H1 (cell line): ENCODE measurements around the gene NPIPB5. TPM values are rescaled to one million over a fixed set of nuclear protein-coding genes. Genes with fewer than 3 reads are reported as not detected.
"Not testable (repeated sequence)": the region's sequence is repeated elsewhere in the genome, so short reads cannot be mapped to it uniquely, and the experiment has no call there.

Experiments
- CTCF ChIA-PET: fragments of 300-600 bp; sonication (Branson Sonifier 250); formaldehyde crosslinking; loops from one replicate; lab custom pipeline; 2021; ENCODE audit not compliant: partially characterized antibody; lab: Charles Lee
- POLR2A ChIA-PET: fragments of 300-600 bp; sonication (Branson Sonifier 250); formaldehyde crosslinking; loops from one replicate; lab custom pipeline; 2021; ENCODE audit warnings: inconsistent platforms; ENCODE audit not compliant: partially characterized antibody; lab: Charles Lee
- DNase-seq, 2 experiments: peaks; one replicate each; pipeline versions ENCODE4 v3.0.0 to v3.0.0-alpha.2; 2010 to 2022; ENCODE audit warnings: low spot score in 2 of 2, low read depth in 1 of 2, mixed read lengths in 1 of 2
- FAIRE-seq: peaks from 2 replicates; lab custom pipeline; 2011; peaks lifted over from hg19 to GRCh38; lab: Jason Lieb, UNC
- H2AFZ ChIP-seq: 2 replicates; pipeline ENCODE4 v1.8.1; 2012; ENCODE audit warnings: low read length, inconsistent platforms
- H2AK5ac ChIP-seq: 2 replicates; pipeline ENCODE4 v1.6.1; 2013; ENCODE audit warnings: low read depth, low read length
- H2BK120ac ChIP-seq: replicated peaks from 2 replicates; pipeline ENCODE3; 2013; ENCODE audit warnings: low read depth, low read length, inconsistent platforms
- H2BK12ac ChIP-seq: 2 replicates; pipeline ENCODE4 v1.6.1; 2013; ENCODE audit warnings: low read depth, low read length
- H2BK15ac ChIP-seq: 2 replicates; pipeline ENCODE4 v1.6.1; 2013; ENCODE audit warnings: low read length
- H2BK20ac ChIP-seq: 2 replicates; pipeline ENCODE4 v1.6.1; 2013; ENCODE audit warnings: low read length
- H2BK5ac ChIP-seq: 2 replicates; pipeline ENCODE4 v1.6.1; 2013; ENCODE audit warnings: low read depth, low read length
- H3K14ac ChIP-seq: 2 replicates; pipeline ENCODE4 v1.6.1; 2013; ENCODE audit warnings: inconsistent platforms; ENCODE audit not compliant: insufficient read length
- H3K18ac ChIP-seq: 2 replicates; pipeline ENCODE4 v1.6.1; 2013; ENCODE audit warnings: low read length; ENCODE audit errors: extremely low read depth
- H3K23ac ChIP-seq: 2 replicates; pipeline ENCODE4 v1.6.1; 2013; ENCODE audit warnings: inconsistent platforms; ENCODE audit not compliant: insufficient read length
- H3K23me2 ChIP-seq: 2 replicates; pipeline ENCODE4 v1.6.1; 2013; ENCODE audit warnings: low read depth, low read length
- H3K27ac ChIP-seq: 2 replicates; pipeline ENCODE4 v1.6.1; 2011; ENCODE audit warnings: low read depth, low read length, inconsistent platforms
- H3K27me3 ChIP-seq, 4 experiments: replicated peaks in 1 of 4; 1 replicate in 1 of 4; 2 replicates in 3 of 4; pipeline versions ENCODE4 v1.6.1 to v1.8.1; 2011 to 2013; ENCODE audit warnings: low read length in 3 of 4, mild to moderate bottlenecking in 3 of 4, inconsistent platforms in 2 of 4, mixed read lengths in 2 of 4, moderate library complexity in 1 of 4; ENCODE audit not compliant: control insufficient read depth in 3 of 4, insufficient read depth in 3 of 4; ENCODE audit errors: extremely low read depth in 1 of 4
- H3K36me3 ChIP-seq, 4 experiments: 2 replicates each; pipeline versions ENCODE4 v1.6.1 to v1.8.1; 2011 to 2013; ENCODE audit warnings: mild to moderate bottlenecking in 4 of 4, low read length in 3 of 4, moderate library complexity in 2 of 4, control low read depth in 1 of 4, inconsistent platforms in 1 of 4; ENCODE audit not compliant: insufficient read depth in 4 of 4, control insufficient read depth in 2 of 4
- H3K4ac ChIP-seq: replicated peaks from 2 replicates; pipeline ENCODE3; 2013; ENCODE audit warnings: low read length, low read depth, mixed read lengths, inconsistent platforms; ENCODE audit not compliant: insufficient read length
- H3K4me1 ChIP-seq, 4 experiments: replicated peaks in 1 of 4; 1 replicate in 1 of 4; 2 replicates in 3 of 4; pipeline versions ENCODE4 v1.6.1 to v1.8.1; 2011 to 2013; ENCODE audit warnings: low read length in 3 of 4, inconsistent platforms in 2 of 4, mixed read lengths in 1 of 4; ENCODE audit not compliant: insufficient read depth in 4 of 4, control insufficient read depth in 3 of 4
- H3K4me2 ChIP-seq, 2 experiments: 2 replicates each; pipeline versions ENCODE4 v1.6.1 to v1.8.1; 2011 to 2013; ENCODE audit warnings: low read depth in 2 of 2, low read length in 2 of 2, control low read depth in 1 of 2, inconsistent platforms in 1 of 2, mild to moderate bottlenecking in 1 of 2; ENCODE audit not compliant: insufficient read depth in 1 of 2
- H3K4me3 ChIP-seq, 4 experiments: fragments of 200-600, 300-600 bp in 1 of 4; sonication (generic), shearing (Covaris generic), sonication (Bioruptor Twin) in 1 of 4; 2 replicates each; pipeline versions ENCODE4 v1.5.1 to v1.8.1; 2011 to 2016; ENCODE audit warnings: low read length in 4 of 4, low read depth in 3 of 4, control low read depth in 2 of 4, inconsistent platforms in 2 of 4, mild to moderate bottlenecking in 2 of 4, mixed read lengths in 1 of 4, moderate library complexity in 1 of 4; ENCODE audit not compliant: insufficient read depth in 2 of 4; ENCODE audit errors: extremely low read depth in 1 of 4
- H3K56ac ChIP-seq: replicated peaks from 2 replicates; pipeline ENCODE3; 2013; ENCODE audit warnings: low read depth, mild to moderate bottlenecking, mixed read lengths, low read length, inconsistent platforms; ENCODE audit not compliant: insufficient read length
- H3K79me1 ChIP-seq: 2 replicates; pipeline ENCODE4 v1.6.1; 2013; ENCODE audit warnings: low read depth, low read length, control low read depth
- H3K79me2 ChIP-seq, 2 experiments: 2 replicates each; pipeline versions ENCODE4 v1.6.1 to v1.8.1; 2012 to 2013; ENCODE audit warnings: low read length in 2 of 2, mild to moderate bottlenecking in 2 of 2, inconsistent platforms in 1 of 2; ENCODE audit not compliant: insufficient read depth in 2 of 2, control insufficient read depth in 1 of 2
- H3K9ac ChIP-seq, 4 experiments: replicated peaks in 1 of 4; 1 replicate in 1 of 4; 2 replicates in 3 of 4; pipeline versions ENCODE4 v1.6.1 to v1.8.1; 2011 to 2013; ENCODE audit warnings: low read depth in 3 of 4, low read length in 3 of 4, control low read depth in 2 of 4, mild to moderate bottlenecking in 2 of 4, moderate library complexity in 2 of 4, inconsistent platforms in 1 of 4; ENCODE audit errors: extremely low read depth in 1 of 4
- H3K9me3 ChIP-seq, 2 experiments: 2 replicates each; pipeline versions ENCODE4 v1.6.1 to v1.8.1; 2012 to 2013; ENCODE audit warnings: mild to moderate bottlenecking in 2 of 2, moderate library complexity in 2 of 2, control low read depth in 1 of 2, inconsistent platforms in 1 of 2, low read depth in 1 of 2, low read length in 1 of 2, mixed read lengths in 1 of 2; ENCODE audit not compliant: insufficient read depth in 2 of 2
- H4K20me1 ChIP-seq, 2 experiments: replicated peaks in 1 of 2; 2 replicates each; pipeline versions ENCODE3 to v1.8.1; 2011 to 2013; ENCODE audit warnings: inconsistent platforms in 2 of 2, low read length in 2 of 2, mild to moderate bottlenecking in 1 of 2; ENCODE audit not compliant: insufficient read depth in 2 of 2, control insufficient read depth in 1 of 2
- H4K5ac ChIP-seq: 2 replicates; pipeline ENCODE4 v1.6.1; 2013; ENCODE audit warnings: low read length, low read depth, mixed read lengths, inconsistent platforms; ENCODE audit not compliant: insufficient read length
- H4K8ac ChIP-seq: 2 replicates; pipeline ENCODE4 v1.8.0; 2013; ENCODE audit warnings: mild to moderate bottlenecking, moderate library complexity, low read length, inconsistent platforms; ENCODE audit not compliant: insufficient read depth; ENCODE audit errors: extremely low read depth
- H4K91ac ChIP-seq: replicated peaks from 2 replicates; pipeline ENCODE3; 2013; ENCODE audit warnings: low read length, mixed read lengths, inconsistent platforms; ENCODE audit not compliant: insufficient read length
- WGBS, 2 experiments: shearing (Covaris generic) in 1 of 2; methylation state at CpG; one replicate each; pipeline versions ENCODE4 v1.1.6 to v1.1.7; 2013 to 2015; ENCODE audit warnings: low lambda C conversion rate in 2 of 2, mixed read lengths in 2 of 2, inconsistent platforms in 1 of 2, low coverage in 1 of 2, missing lambda C conversion rate in 1 of 2; ENCODE audit not compliant: insufficient replicate concordance in 2 of 2, insufficient coverage in 1 of 2, insufficient read length in 1 of 2; ENCODE audit errors: extremely low coverage in 1 of 2, missing lambda C conversion rate in 1 of 2; 5-methylcytosine and 5-hydroxymethylcytosine counted together
- polyA plus RNA-seq, 7 experiments: library from polyadenylated mRNA; depleted of rRNA in 3 of 7; stranded (reverse) in 5 of 7; unstranded in 2 of 7; fragments of >200 nt in 5 of 7; fragments of 200-250 nt in 2 of 7; gene quantifications; 1 replicate in 5 of 7; 2 replicates in 1 of 7; 4 replicates in 1 of 7; pipeline versions ENCODE4 v1.2.1 to v1.2.3, GENCODE V29; 2011 to 2013; ENCODE audit warnings: missing spikeins in 2 of 7, mixed read lengths in 2 of 7
- small RNA-seq: library from polyadenylated mRNA; stranded (forward); fragments of <200 nt; extraction: miRNeasy Mini kit (QIAGEN cat#:217004); gene quantifications from one replicate; pipeline ENCODE3, GENCODE V24; 2013; ENCODE audit not compliant: insufficient read depth
- total RNA-seq: library from RNA; stranded (reverse); fragmentation: NEBNext Ultra II Directional; extraction: Animal tissue kit (Norgen Biotek cat#: 25700); gene quantifications from 2 replicates; pipeline ENCODE4 v1.2.1, GENCODE V29; 2021

NPIPB5 gene
- total and polyA plus RNA-seq, 2 of the 8 experiments (the other 6 are each of a cell fraction or from before 2014, with no cell fraction given) = 96.7 to 141 TPM

- H2BK120ac ChIP-seq, DNase-seq, H2BK5ac ChIP-seq, H2AK5ac ChIP-seq, H3K4ac ChIP-seq, H2BK20ac ChIP-seq, FAIRE-seq, H3K23ac ChIP-seq, H3K9ac ChIP-seq, H3K23me2 ChIP-seq, H3K36me3 ChIP-seq, H3K4me2 ChIP-seq, CTCF ChIA-PET, H3K27ac ChIP-seq, H3K18ac ChIP-seq, H3K79me2 ChIP-seq, H3K14ac ChIP-seq, H3K27me3 ChIP-seq, H4K8ac ChIP-seq, H3K56ac ChIP-seq, H2BK15ac ChIP-seq, H2AFZ ChIP-seq, H2BK12ac ChIP-seq, H4K20me1 ChIP-seq, H4K91ac ChIP-seq, H4K5ac ChIP-seq, H3K9me3 ChIP-seq, H3K4me1 ChIP-seq, H3K79me1 ChIP-seq, H3K4me3 ChIP-seq, POLR2A ChIA-PET: not testable (repeated sequence)
- no CpG with 5 or more reads among the region's 7 CpGs for WGBS, 2 experiments
Measured at GRCh38 chr16:22556759-22557158, 46.1 kb downstream of the NPIPB5 start.

Small RNA genes lying within 50 kb of the gene (small RNA-seq; reads per million reads assigned to genes)
- gene AC106788.1 = not detected

Other genes starting within 250 kb of the NPIPB5 start
- gene POLR3E, start 213.5 kb upstream of the NPIPB5 start, total RNA-seq = 91.3 and 96.5 TPM in 2 replicates
- gene POLR3E, start 213.5 kb upstream of the NPIPB5 start, polyA plus RNA-seq (2011; rRNA removed) = 125 and 164 TPM in 2 replicates
- gene CDR2, start 136.3 kb upstream of the NPIPB5 start, total RNA-seq = 34.9 and 35.5 TPM in 2 replicates
- gene CDR2, start 136.3 kb upstream of the NPIPB5 start, polyA plus RNA-seq (2011; rRNA removed) = 13.6 and 16.3 TPM in 2 replicates